Adrenal gland (tissue), 5 donors: ENCODE results near the gene PPTC7.

Source experiments
- POLR2A ChIP-seq, 2 donors: fragments of 450-650 bp; IDR thresholded peaks; one replicate each; pipeline ENCODE4 v1.6.1; 2017; ENCODE audit warnings: antibody characterized with exemption in 2 of 2, mild to moderate bottlenecking in 2 of 2, moderate library complexity in 1 of 2
- TF ChIP-seq, protein P1 (sequence below), 6 experiments: fragments of 450-650 bp in 4 of 6; fragments of 200-600 bp in 2 of 6; sonication (generic) in 1 of 6; IDR thresholded peaks; 1 replicate in 5 of 6; 2 replicates in 1 of 6; pipeline versions ENCODE4 v1.5.1 to v1.8.0; 2016 to 2021; ENCODE audit warnings: antibody characterized with exemption in 6 of 6, mild to moderate bottlenecking in 2 of 6, moderate library complexity in 1 of 6
- donor health status: DM: no; HTN: no; CAD: no.

GRCh38 chr12:110545812-110546211 is 37.3 kb downstream of the PPTC7 start:
- TF ChIP-seq, protein P1, sequence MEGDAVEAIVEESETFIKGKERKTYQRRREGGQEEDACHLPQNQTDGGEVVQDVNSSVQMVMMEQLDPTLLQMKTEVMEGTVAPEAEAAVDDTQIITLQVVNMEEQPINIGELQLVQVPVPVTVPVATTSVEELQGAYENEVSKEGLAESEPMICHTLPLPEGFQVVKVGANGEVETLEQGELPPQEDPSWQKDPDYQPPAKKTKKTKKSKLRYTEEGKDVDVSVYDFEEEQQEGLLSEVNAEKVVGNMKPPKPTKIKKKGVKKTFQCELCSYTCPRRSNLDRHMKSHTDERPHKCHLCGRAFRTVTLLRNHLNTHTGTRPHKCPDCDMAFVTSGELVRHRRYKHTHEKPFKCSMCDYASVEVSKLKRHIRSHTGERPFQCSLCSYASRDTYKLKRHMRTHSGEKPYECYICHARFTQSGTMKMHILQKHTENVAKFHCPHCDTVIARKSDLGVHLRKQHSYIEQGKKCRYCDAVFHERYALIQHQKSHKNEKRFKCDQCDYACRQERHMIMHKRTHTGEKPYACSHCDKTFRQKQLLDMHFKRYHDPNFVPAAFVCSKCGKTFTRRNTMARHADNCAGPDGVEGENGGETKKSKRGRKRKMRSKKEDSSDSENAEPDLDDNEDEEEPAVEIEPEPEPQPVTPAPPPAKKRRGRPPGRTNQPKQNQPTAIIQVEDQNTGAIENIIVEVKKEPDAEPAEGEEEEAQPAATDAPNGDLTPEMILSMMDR (IDR thresholded peaks at IDR 0.05) = no peak
- TF ChIP-seq POLR2A (IDR thresholded peaks at IDR 0.05) = no peak
